Fibroblast of skin of left biceps (primary cell): ENCODE data around the gene LIN7C.
"Not testable (repeated sequence)": the region's sequence is repeated elsewhere in the genome, so short reads cannot be mapped to it uniquely, and the experiment has no call there.

ENCODE experiments used
- DNase-seq, 2 experiments: peaks; one replicate each; pipeline ENCODE4 v3.0.0-alpha.2; 2013; ENCODE audit warnings: low read depth in 2 of 2

LIN7C gene

DNA sequence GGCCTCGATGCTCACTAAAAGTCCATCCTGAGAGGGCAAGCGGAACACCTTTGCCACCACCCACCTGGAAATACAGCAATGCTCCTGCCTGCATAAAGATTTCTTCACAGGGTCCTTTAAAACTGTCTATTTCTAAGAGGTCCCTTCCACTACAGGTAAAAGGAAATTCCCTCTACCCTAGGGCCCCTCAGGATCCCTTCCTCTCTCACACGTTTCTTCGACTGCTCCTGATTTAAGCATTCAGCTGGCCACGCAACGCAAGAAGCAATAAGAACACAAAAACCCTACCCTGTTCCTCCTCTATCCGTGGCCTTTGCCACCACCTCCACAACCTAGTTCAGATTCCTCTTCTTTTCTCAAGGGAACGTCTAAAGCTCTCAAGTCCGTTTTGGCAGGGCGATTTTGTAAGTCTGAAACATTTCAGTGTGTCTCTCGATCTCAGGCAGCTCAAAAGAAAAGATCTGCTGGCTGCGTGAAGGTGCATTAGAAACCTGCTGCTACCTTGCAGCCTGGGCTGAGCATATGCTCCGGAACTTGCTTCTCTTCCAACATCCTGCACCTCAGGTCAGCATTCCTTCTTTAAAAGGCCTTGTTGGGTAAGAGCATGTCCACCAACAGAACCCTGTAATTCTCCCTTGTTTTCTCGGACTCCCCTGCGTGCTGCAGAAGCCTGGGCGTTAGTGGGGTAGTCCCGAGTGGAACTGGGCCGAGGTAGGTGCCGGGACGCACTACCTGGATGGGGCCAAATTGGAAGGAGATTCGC, 35.6 kb downstream of the LIN7C start:
- no peak for DNase-seq

DNA sequence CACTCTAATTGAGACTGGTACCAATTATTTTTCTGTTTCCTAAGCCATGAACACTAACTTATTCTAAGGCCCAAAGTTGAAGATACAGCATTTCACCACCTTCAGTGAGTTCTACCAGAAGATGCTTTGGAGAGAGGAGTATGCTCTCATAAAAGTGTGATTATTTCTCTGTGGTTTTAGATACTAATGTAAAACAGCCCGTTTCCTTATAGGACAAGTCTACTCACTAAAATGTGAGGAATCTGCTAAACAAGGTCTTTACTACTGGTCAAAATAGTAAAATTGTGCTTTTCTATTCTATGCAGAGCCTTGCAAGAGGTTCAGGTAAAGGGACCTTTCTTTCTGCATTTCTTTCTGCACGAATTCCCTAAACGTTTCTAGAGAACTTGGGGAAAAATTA, 36.4 kb downstream of the LIN7C start:
- DNase-seq = no peak

DNA sequence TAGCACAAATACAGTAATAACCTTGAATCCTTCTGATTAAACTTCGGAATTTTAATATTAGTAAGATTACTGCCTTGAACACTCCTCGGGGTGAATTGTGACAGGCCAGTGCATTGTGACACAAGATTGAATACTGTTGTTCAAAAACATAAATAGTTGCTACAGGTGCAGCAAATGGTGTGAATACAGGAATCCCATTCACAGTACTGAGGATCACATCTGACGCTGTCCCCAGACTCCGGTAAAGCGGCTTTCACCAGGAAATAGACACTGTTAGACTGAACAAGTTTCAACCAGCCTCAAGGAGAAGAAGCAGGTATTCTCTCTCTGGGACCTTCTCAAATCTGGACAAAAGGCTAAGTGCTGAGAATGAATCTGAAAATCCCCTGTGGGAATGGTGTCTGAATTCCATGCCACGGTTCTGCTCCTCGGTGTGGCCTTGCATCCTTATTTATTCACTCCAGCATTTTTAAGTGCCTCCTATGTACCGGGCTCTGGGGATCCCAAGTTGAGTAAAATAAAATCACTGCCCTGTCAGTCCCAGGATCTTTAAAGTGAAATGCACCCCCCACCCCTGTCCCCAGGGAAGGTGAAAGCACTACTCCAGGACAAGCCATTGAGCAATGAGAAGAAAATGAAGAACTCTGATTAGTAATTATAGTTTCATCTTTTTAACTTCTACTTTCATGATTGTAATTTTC, 37.4 kb downstream of the LIN7C start:
- DNase-seq = no peak

DNA sequence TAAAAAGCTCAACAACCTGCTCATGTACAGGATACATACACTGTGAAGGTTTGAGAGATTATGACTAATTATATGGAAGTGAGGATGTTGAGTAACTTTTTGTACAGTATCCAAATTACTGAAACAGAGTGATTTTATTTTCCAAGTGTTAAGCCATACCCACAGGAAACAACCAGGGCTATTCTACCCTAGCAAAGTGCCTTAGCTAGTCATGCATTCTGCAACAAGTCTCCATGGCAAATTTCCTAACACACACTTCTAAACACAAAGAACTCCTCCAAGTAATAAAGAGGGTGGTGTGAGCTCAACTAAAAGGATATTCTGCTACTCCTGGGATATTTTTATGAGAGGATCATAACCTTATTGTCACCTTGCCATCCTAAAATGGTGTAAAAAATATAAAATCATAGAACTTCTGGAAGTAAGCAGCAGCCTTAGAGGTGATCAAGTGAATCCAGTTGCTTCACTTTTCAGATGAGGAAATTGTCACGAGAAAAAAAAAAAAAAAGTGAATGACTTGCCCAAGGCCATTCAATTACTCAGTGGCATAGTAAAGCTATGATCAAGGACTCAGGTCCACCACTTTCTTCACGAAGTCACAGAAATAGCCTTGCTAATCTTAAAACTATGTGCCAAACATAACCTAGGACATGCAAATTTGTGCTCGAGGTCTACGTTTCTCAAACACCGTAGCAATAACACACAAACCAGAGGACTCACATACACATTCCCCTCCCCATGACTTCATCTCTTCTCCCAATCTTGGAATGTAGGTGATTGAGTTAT, 38.2 kb downstream of the LIN7C start:
- peak; percentile 50 to 51 for DNase-seq

DNA sequence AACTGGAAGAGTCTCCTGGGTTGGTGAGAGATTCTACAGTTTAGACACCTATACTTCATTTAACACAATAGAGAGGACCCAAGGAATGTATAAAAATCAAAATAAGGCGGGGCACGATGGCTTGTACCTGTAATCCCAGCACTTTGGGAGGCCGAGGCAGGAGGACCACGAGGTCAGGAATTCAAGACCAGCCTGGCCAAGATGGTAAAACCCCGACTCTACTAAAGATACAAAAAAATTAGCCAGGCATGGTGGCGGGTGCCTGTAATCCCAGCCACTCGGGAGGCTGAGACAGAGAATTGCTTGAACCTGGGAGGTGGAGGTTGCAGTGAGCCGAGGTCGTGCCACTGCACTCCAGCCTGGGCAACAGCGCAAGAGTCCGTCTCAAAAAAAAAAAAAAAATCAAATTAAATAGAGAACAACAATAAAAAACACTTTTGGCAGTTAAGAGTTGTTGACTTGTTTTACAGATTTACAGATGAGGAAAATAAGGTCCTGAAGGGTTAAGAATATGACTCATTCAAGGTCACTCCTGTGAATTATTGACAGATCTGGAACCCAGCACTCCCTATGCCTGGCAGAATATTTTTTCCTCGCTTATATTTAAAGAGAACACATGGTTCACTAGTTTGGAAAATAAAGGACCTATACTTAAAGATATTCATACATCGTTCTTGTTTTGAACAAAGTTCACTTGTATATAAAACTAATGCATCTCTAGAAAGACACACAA, 39.2 kb downstream of the LIN7C start:
- DNase-seq = no peak

DNA sequence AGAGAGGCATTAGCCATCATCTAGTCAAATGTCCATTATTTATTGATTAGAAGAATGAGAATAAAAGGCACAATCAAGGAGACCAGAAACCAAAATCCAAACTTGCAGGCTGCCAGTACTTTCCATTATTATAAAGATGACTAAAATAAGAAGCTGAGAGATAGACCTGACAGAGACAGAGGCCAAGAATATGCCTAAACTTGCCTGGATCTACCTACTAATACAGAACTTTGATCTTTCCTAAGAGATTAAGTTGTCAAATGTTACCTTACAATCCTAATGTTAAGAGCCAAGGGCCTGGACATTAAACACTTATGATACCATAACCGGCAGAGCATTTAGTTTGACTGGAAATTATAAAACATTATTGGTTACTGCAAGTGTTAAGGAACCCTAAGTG, 40.2 kb downstream of the LIN7C start:
- no peak for DNase-seq

DNA sequence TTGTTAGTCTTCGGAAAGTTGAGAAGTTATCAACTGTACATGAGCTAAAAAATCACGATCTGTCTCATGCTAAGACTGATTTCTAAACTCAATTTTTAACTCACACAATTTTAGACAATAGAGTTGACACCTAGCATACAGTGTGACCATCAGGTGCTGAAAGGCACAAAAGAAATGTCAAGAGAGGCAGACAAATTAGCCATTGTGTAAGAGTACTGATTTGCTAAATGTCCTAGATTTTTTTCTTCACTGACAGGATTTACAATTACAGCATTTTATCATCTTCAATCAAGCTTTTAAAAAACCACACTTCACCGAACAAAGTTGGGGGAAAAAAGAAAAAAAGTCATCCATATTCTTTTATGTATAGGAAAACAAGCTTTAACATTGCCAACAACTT, 40.9 kb downstream of the LIN7C start:
- no peak for DNase-seq

DNA sequence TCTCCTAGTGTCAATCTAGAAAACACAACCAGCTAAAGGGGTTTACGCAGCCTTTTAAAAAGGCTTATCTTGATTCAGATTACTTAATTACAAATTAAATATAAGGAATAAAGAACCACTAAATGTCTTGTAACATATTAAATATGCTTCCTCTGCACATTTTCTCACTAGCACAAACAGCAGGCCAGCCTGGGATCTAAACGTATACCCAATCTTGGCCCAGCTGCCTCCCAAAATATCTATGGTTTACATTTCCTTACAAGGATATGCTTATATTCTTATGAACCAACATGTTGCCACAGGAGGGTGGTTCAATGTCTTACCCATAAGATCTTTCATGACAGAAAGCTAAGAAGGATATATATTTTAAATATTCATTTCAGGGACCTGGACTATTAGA, 41.7 kb downstream of the LIN7C start:
- DNase-seq = no peak

DNA sequence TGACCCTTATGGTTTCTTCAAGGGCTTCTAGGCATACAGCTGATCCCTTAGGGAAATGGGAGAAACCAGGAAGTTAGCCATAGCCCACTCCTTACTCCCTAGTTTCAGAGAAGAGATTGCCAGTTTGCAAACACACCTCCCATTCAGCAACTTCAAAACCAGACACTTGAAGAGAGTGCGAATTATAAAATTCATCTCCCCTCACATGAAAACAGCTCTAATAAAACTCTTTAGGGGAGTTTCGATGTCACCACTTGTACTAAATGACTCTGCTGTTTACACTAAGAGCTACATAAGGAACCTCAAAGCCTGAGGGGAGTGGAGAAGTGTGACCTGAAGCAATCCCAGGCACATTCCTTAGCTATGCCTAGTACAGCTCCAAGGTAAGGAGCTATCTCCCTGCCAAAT, 42.3 kb downstream of the LIN7C start:
- no peak for DNase-seq

DNA sequence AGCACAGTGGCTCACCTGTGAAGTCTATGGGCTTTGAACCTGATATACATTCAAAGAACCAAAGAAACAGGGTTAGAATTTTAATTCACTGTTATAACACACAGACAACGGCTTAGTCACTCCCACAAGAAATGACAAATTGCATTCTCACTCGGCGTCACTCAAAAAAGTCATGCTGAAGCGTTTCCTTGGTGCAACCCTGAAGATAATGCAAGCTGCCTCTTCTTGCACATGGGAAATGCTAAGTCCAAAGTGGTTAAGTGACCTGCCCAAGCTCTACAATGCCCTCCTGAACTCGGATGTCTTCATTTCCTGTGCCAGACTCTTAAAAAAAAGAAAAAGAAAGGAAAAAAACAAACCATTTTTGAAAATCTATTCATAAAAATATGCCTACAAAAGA, 44.0 kb downstream of the LIN7C start:
- no peak for DNase-seq

DNA sequence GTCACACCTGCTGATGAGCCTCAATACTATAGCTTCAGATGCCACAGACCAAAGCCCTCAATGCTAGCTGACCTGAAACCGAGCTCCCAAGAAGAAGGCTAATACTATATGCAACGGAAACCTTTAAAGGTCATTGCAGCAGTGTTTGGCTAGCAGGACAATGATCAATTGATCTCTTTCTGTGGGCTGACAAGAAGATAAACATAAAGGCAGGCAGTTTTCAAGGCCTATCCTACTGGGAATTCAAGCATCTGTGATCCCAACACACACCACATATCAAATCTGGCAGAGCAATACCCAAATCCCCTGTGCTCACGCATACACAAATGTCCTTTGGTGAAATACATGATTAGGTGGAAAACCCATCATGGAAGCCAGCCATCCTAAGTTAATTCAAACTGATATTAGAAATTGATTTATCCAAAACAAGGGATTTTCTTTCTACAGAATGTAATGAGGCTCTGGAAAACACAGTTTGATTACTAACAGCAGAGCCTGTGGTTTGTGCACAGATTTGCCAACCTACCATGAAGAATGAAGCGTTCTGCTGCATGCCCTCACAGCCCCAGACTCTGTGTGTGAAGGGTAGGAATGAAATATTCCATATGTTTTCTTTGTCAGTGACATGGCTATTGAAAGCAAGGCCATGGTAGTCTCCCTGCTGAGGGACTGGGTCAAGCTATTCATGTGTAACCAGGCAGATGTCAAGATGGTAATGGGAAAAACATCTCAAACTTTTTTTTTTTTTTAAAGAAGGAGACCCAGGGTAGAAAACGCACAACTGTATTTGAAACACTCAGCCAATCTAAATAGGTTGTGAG, 46.2 kb downstream of the LIN7C start:
- no peak for DNase-seq

DNA sequence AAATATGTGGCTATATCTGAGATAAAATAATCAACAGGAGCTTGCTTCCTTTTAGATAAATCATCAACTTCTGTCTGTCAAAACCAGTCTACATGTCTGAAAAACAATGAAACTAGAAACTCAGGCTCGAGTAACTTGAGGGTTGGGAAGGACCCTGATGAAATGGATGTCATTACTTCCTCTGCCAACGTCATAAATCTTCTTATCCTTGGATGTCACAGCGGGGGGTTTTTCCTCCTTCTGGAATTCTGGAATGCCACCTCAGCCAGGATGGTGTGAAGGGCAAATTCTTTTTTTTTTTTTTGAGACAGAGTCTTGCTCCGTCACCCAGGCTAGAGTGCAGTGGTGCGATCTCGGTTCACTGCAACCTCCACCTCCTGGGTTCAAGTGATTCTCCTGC, 47.4 kb downstream of the LIN7C start:
- no peak for DNase-seq

DNA sequence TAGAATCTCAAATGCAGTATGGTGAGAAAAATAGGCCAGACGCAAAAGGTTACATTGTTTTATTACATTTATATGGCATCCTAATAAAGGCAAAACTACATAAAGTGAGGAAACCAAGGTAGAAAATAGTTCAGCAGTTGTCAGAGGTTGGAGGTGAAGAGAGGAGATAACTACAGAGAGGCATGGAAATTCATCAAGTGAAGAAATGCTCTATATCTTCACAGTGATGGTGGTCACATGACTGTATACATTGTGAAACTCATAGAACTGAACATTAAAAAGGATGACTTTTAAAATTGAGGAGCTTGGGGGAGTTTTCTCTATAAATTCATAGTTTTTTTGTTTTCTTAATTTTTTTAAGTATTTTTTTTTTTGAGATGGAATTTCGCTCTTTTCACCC, 48.4 kb downstream of the LIN7C start:
- no peak for DNase-seq

DNA sequence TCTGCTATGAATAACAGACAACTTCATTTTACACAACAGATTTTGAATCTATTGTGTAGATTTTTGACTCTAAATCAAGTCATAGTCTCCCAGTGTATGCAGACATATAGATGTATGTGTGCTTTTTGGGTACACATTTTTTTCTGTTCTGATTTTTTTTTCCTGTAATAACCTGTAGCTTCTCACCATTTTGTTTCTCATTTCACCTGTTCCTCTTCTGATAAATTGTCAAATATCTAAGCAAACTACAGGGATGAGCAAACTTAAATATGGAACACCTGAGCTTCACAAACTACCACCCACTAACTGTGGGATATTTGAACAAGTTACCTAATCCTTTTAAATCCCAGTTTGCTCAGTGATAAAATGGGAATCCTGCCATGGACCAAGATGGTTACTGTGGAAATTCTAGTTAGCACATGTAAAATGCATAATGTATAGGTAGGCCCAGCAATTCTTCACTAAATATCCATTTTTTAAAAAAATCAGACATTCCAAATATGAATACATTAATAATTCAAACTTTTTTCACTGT, 49.7 kb downstream of the LIN7C start:
- DNase-seq = no peak

DNA sequence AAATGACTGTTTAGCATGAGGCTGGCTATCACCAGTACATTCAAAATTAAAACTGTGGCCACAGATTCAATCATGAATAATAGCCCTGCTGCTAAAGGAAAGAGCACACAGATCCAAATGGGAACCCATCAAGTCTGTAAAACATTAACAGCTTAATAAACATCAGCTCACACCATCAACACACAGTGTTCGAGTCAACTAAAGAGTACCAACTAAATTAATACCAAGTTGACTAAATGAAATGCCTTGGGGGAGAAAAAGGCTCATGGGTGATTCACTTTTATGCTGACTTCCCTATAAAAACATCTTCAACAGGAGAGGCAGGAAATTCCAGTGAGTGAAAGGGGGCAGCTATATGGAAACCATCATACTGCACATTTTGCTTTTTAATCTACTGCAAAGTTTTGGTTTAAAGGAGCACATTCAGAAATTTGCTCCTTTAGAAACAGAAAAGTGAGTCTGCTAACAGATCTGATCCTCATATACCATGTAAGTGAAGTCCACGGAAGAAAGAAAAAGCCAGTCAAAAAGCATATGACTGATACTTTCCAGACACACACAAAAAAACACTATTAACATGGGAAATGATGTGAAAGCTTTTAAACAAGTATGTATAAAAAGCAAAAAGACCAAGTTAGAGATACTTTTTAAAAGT, 50.3 kb downstream of the LIN7C start:
- peak; percentile 30 to 39 for DNase-seq

DNA sequence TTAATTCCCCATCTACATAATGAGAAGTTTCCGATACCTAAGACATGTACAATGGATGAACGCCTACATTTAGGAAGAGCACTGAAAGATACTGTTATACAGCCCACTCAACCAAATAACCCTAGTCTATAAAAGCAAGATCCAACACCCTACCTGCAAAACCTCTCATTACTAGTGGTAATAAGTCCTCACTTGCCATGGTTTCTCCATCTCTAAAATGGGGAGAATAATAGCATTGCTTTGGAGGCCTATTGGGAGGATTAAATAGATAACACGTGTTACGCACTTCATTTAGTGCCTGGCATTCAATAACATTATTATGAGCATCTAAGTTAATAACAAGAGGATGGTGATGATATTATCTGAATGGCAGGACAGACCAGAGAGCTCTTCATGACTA, 50.9 kb downstream of the LIN7C start:
- no peak for DNase-seq

DNA sequence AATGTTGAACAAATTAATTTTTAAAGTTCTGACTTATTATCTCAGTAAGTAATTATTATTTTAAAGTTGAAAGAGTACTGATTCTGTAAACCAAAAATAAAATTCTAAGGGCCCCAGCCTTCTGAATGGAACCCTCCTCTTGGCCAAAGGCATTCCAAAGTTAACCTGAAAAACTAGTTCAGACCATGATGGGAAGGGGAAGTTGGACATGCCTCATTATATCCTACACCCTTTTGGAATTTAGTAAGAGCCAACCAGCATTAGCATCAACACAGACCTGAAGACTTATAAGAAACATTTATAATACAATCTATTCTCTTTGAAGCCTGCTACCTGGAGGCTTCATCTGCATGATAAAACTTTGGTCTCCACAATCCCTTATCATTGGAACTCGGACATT, 52.9 kb downstream of the LIN7C start:
- DNase-seq = no peak

DNA sequence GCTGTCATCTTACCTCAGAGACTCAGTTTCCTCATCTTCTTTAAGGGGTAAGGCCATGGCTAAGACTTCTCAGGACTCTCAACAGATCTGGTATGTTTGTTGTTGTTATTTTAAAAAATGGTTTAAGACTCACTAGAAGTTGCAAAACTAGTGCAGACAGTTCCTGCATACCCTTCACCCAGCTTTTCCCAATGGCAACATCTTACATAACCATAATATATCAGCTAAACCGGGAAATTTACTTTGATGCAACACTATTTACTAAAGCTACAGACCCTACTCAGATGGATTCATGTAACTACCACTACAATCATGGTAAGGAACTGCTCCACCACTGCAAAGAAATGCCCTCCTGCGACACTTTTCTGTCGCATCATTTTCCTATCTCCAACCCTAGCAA, 54.4 kb downstream of the LIN7C start:
- DNase-seq = no peak

DNA sequence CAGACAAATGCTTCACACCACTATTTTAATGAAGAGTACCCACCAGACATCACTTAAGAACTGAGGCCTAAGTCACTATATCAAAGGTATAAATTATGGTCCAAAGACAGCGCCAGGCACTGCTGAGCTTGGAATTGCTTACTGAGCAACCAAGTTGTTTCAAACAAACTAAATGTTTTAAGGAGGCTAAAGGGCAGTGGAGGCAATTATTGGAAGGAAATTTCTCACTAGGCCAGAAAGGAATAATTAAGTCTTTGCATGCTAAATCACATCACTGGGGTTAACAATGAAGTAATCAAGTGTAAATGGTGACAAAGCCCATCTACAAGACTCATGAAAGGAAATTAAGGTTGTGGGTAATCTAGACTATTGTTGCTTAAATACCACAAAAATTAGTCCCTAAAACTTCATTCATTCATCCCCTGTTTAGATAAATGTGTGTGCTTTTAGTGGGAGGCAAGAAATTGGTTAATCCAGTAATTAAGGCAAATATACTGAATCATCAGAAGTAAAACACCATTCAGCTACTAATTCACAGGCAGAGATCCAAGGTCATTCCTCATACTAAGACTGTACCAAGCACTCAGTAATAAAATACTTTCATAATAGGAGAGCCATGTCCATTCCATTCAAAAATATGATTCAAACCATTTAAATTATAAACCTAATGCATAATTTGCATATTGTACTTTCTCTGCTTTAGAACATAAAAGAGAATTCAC, 55.2 kb downstream of the LIN7C start:
- DNase-seq = no peak

DNA sequence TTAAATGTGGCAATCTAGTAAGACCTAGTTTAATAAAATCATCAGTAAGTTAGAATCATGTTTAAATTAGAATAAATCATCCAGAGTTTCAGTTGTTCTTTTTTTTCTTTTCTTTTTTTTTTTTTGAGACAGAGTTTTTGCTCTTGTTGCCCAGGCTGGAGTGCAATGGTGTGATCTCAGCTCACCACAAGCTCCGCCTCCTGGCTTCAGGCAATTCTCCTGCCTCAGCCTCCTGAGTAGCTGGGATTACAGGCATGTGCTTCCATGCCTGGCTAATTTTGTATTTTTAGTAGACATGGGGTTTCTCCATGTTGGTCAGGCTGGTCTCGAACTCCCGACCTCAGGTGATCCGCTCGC, 58.4 kb downstream of the LIN7C start:
- not testable (repeated sequence) for DNase-seq
